HCT116 (cell line): ENCODE results near the gene CDYL. TPM values are rescaled to one million over a fixed set of nuclear protein-coding genes. Genes with fewer than 3 reads are reported as not detected.
A peak's percentile ranks its signal among the peaks of the same experiment; 100 is the strongest.

ENCODE experiments used
- ATAC-seq: fragments of 200-7000 bp; cut with Tn5 transposase; 2 replicates; pipeline ENCODE4 v1.9.1; 2020; ENCODE audit warnings: mild to moderate bottlenecking, moderate library complexity
- BruUV-seq: library from RNA; stranded (reverse); fragments of 400-500 nt; replicated peaks from 2 replicates; lab custom pipeline; 2021; lab: Mats Ljungman, UMichigan
- CTCF ChIA-PET: fragments of 300-600 bp; sonication (Branson Sonifier 250); formaldehyde crosslinking; loops from one replicate; lab custom pipeline; 2021; ENCODE audit warnings: antibody characterized with exemption; lab: Charles Lee
- POLR2A ChIA-PET: fragments of 300-600, 350-600 bp; sonication (Branson Sonifier 250); formaldehyde crosslinking; loops from one replicate; lab custom pipeline; 2021; ENCODE audit warnings: antibody characterized with exemption; lab: Charles Lee
- RAD21 ChIA-PET, 2 experiments: fragments of 300-600 bp; sonication (Branson Sonifier 250); formaldehyde crosslinking; loops; one replicate each; lab custom pipeline; 2023; ENCODE audit warnings: low total read pairs in 2 of 2; ENCODE audit not compliant: uncharacterized antibody in 2 of 2, unreplicated experiment in 2 of 2, low non-redundant PET in 1 of 2; lab: Charles Lee
- DNase-seq: peaks from one replicate; pipeline ENCODE4 v3.0.0-alpha.2; 2010; ENCODE audit warnings: low read depth, low spot score
- H2AFZ ChIP-seq: fragments of 200-600 bp; shearing (Covaris generic), sonication (generic); 2 replicates; pipeline ENCODE4 v1.6.1; 2017; ENCODE audit warnings: low read depth, mixed run types, mixed read lengths, antibody characterized with exemption, low read length; ENCODE audit not compliant: poor library complexity, severe bottlenecking
- H3K27ac ChIP-seq: 2 replicates; pipeline ENCODE4 v1.5.1; 2012; ENCODE audit warnings: low read depth, low read length
- H3K27me3 ChIP-seq: fragments of 200-600 bp; sonication (generic); 2 replicates; pipeline ENCODE4 v1.6.1; 2016; ENCODE audit warnings: mixed run types, low read length, mixed read lengths; ENCODE audit not compliant: insufficient read depth
- H3K36me3 ChIP-seq, 2 experiments: fragments of 200-500 bp in 1 of 2; fragments of 200-600 bp in 1 of 2; sonication (Bioruptor generic) in 1 of 2; sonication (generic) in 1 of 2; 2 replicates each; pipeline versions ENCODE4 v1.5.1 to v1.6.1; 2014 to 2016; ENCODE audit warnings: low read length in 2 of 2, inconsistent platforms in 1 of 2, mixed read lengths in 1 of 2, mixed run types in 1 of 2; ENCODE audit not compliant: insufficient read depth in 2 of 2, control insufficient read depth in 1 of 2
- H3K4me1 ChIP-seq, 2 experiments: fragments of 200-600 bp in 1 of 2; sonication (generic) in 1 of 2; 2 replicates each; pipeline versions ENCODE4 v1.5.1 to v1.6.1; 2012 to 2017; ENCODE audit warnings: low read length in 2 of 2, inconsistent platforms in 1 of 2, mild to moderate bottlenecking in 1 of 2, mixed read lengths in 1 of 2, mixed run types in 1 of 2, moderate library complexity in 1 of 2; ENCODE audit not compliant: insufficient read depth in 2 of 2, control insufficient read depth in 1 of 2
- H3K4me2 ChIP-seq: fragments of 200-600 bp; sonication (generic); 2 replicates; pipeline ENCODE4 v1.6.1; 2017; ENCODE audit warnings: mixed run types, low read length, mixed read lengths
- H3K4me3 ChIP-seq, 2 experiments: fragments of 200-600 bp in 1 of 2; sonication (generic) in 1 of 2; replicated peaks in 1 of 2; 2 replicates each; pipeline ENCODE4 v1.5.1; 2011 to 2016; ENCODE audit warnings: low read length in 2 of 2, control low read depth in 1 of 2, low read depth in 1 of 2, mild to moderate bottlenecking in 1 of 2, mixed read lengths in 1 of 2, mixed run types in 1 of 2
- H3K79me2 ChIP-seq: fragments of 200-600 bp; sonication (generic); 2 replicates; pipeline ENCODE4 v1.6.1; 2017; ENCODE audit warnings: mild to moderate bottlenecking, mixed run types, low read length, moderate library complexity, mixed read lengths; ENCODE audit not compliant: insufficient read depth
- H3K9ac ChIP-seq: fragments of 200-600 bp; sonication (generic); 2 replicates; pipeline ENCODE4 v1.6.1; 2016; ENCODE audit warnings: low read length, mixed read lengths
- H3K9me2 ChIP-seq: fragments of 200-600 bp; sonication (generic), shearing (Covaris generic); 2 replicates; pipeline ENCODE4 v1.6.1; 2017; ENCODE audit warnings: mixed run types, mild to moderate bottlenecking, moderate library complexity; ENCODE audit not compliant: insufficient read depth
- H3K9me3 ChIP-seq, 2 experiments: fragments of 200-500 bp in 1 of 2; fragments of 200-600 bp in 1 of 2; sonication (Bioruptor generic) in 1 of 2; sonication (generic) in 1 of 2; 2 replicates each; pipeline ENCODE4 v1.6.1; 2014 to 2017; ENCODE audit warnings: low read length in 2 of 2, mixed read lengths in 2 of 2, inconsistent platforms in 1 of 2, low read depth in 1 of 2, mild to moderate bottlenecking in 1 of 2, mixed run types in 1 of 2, moderate library complexity in 1 of 2; ENCODE audit not compliant: control insufficient read depth in 1 of 2, insufficient read depth in 1 of 2
- H4K20me1 ChIP-seq: fragments of 200-600 bp; sonication (generic), shearing (Covaris generic); 2 replicates; pipeline ENCODE4 v1.6.1; 2017; ENCODE audit warnings: mixed run types, mild to moderate bottlenecking, moderate library complexity; ENCODE audit not compliant: insufficient read depth
- CTCF ChIP-seq, 3 experiments: fragments of 200-600 bp in 1 of 3; sonication (generic) in 1 of 3; IDR thresholded peaks in 2 of 3; conservative IDR thresholded peaks in 1 of 3; 2 replicates each; pipeline ENCODE4 v1.5.1; 2012 to 2017; ENCODE audit warnings: low read depth in 2 of 3, low read length in 2 of 3, antibody characterized with exemption in 1 of 3, borderline replicate concordance in 1 of 3, control low read depth in 1 of 3, mild to moderate bottlenecking in 1 of 3, mixed read lengths in 1 of 3, mixed run types in 1 of 3, moderate library complexity in 1 of 3; ENCODE audit not compliant: insufficient read depth in 1 of 3
- EGR1 ChIP-seq: IDR thresholded peaks from 2 replicates; pipeline ENCODE4 v1.6.1; 2012; ENCODE audit warnings: low read depth
- ELF1 ChIP-seq: IDR thresholded peaks from 2 replicates; pipeline ENCODE4 v1.6.1; 2012; ENCODE audit warnings: low read depth, borderline replicate concordance
- EZH2 ChIP-seq: fragments of 200-600 bp; sonication (generic); IDR thresholded peaks from 2 replicates; pipeline ENCODE4 v1.6.1; 2017; ENCODE audit warnings: antibody characterized with exemption, mixed run types
- EZH2phosphoT487 ChIP-seq: fragments of 200-600 bp; IDR thresholded peaks from 2 replicates; pipeline ENCODE4 v1.6.1; 2018; ENCODE audit warnings: antibody characterized with exemption, borderline replicate concordance
- JUND ChIP-seq: IDR thresholded peaks from 2 replicates; pipeline ENCODE4 v1.6.1; 2012
- MAX ChIP-seq: IDR thresholded peaks from 2 replicates; pipeline ENCODE4 v1.6.1; 2012
- RAD21 ChIP-seq: IDR thresholded peaks from 2 replicates; pipeline ENCODE4 v1.6.1; 2012; ENCODE audit warnings: low read depth, mild to moderate bottlenecking
- REST ChIP-seq: IDR thresholded peaks from 2 replicates; pipeline ENCODE4 v1.6.1; 2012; ENCODE audit warnings: low read depth
- SIN3A ChIP-seq: IDR thresholded peaks from 2 replicates; pipeline ENCODE4 v1.6.1; 2012; ENCODE audit warnings: low read depth
- SP1 ChIP-seq: IDR thresholded peaks from 2 replicates; pipeline ENCODE4 v1.6.1; 2012; ENCODE audit warnings: low read depth
- ZFX ChIP-seq: fragments of 450-650 bp; IDR thresholded peaks from 2 replicates; pipeline ENCODE4 v1.6.1; 2017
- intact Hi-C: fragments of 100-400 bp; cut with micrococcal nuclease; formaldehyde crosslinking; loops from 2 replicates; pipeline ENCODE4 v1.10.0; 2022
- total RNA-seq: library from RNA; stranded (reverse); gene quantifications from one replicate; pipeline ENCODE4 v1.2.1, GENCODE V29; 2021; ENCODE audit not compliant: unreplicated experiment

CDYL gene
- total RNA-seq, 1 experiment from 2014 or later = 42.6 TPM

- BruUV-seq = no TSS peak
- no peaks in the 10 kb centered on the region for H3K9me2 ChIP-seq
- H3K36me3 ChIP-seq = no peaks in the 10 kb centered on the region
- ChIA-PET POLR2A (no interaction called here), RAD21 (interaction anchor here in 1 of 2 experiments (0.8 kb wide), 1 partner anchor 535 kb away, joined by 3 read pairs; no protein-coding TSS in a partner anchor), CTCF (interaction anchor here (1.1 to 2.3 kb wide), 3 partner anchors 10 to 182 kb away, joined by 3 to 8 read pairs (median 3); no protein-coding TSS in a partner anchor)
- DNase-seq (no peak), ATAC-seq (peak; percentile 72)
- peaks cover 0 to 21% of the 10 kb centered on the region in 2 experiments; a peak in 3 of 4 replicates for H3K4me1 ChIP-seq
- H3K27me3 ChIP-seq = no peaks in the 10 kb centered on the region
- peaks cover 29% of the 10 kb centered on the region; the same call in 1 of the 2 replicates for H4K20me1 ChIP-seq
- no peak for TF ChIP-seq JUND
- no peak for TF ChIP-seq EZH2
- no peak for TF ChIP-seq ELF1
- TF ChIP-seq CTCF (IDR thresholded peaks at IDR 0.05 in 2 of 3, conservative IDR thresholded peaks at IDR 0.05 in 1 of 3; ENCODE audit: borderline replicate concordance in 1 of 3, insufficient read depth in 1 of 3, low read depth in 2 of 3, low read length in 2 of 3) = peak; percentile 24 to 54 (median 54); a peak in 5 of 6 replicates
- no peak for TF ChIP-seq ZFX
- peak; percentile 58 for TF ChIP-seq RAD21
- no peak for TF ChIP-seq EGR1
- no peak for TF ChIP-seq SIN3A
- TF ChIP-seq EZH2phosphoT487 = no peak
- TF ChIP-seq REST = no peak
- TF ChIP-seq MAX = no peak
- TF ChIP-seq SP1 = no peak
- intact Hi-C loops = no loop called here
- H3K4me3 ChIP-seq = no peak overlapping the region
- H3K9ac ChIP-seq = no peak overlapping the region
- peaks cover 99% of the 10 kb centered on the region for H3K79me2 ChIP-seq
- 0 out of 4 replicates have a peak, but pooled peaks cover 0 to 5% of the 10 kb centered on the region in 2 experiments for H3K9me3 ChIP-seq
- H3K4me2 ChIP-seq = no peak overlapping the region
- H3K27ac ChIP-seq = no peak overlapping the region
- H2AFZ ChIP-seq = no peak overlapping the region
These were observed 72.3 kb downstream of the CDYL start for GRCh38 chr6:4848382-4849068.
